Caki2 (cell line): ENCODE data around the gene MLLT10. TPM values are rescaled to one million over a fixed set of nuclear protein-coding genes. Genes with fewer than 3 reads are reported as not detected.
A peak's percentile ranks its signal among the peaks of the same experiment; 100 is the strongest.

Experiments used
- DNase-seq: peaks from one replicate; pipeline ENCODE4 v3.0.0-alpha.2; 2015; ENCODE audit warnings: low read depth
- in situ Hi-C: cut with HindIII; loops from 2 replicates; pipeline ENCODE4 v1.10.0; 2016; ENCODE audit warnings: low sequenced_read_pairs, low pct_unique_long_range_greater_than_20kb, mixed read lengths
- total RNA-seq: library from RNA; depleted of rRNA; stranded (reverse); fragments of >200 nt; shearing (Covaris generic); gene quantifications from 2 replicates; pipeline ENCODE4 v1.2.3, GENCODE V29; 2014; ENCODE audit warnings: low replicate concordance; rRNA removed

The MLLT10 gene
- total RNA-seq: 18.9 and 30.5 TPM in 2 replicates

- peak; percentile 96 for DNase-seq
- in situ Hi-C loops: no loop called here
Measured at GRCh38 chr10:21533467-21534279, at the start of gene MLLT10. TSS of gene MLLT10 (plus strand) at chr10:21534232. CDS start at chr10:21534645, 413 bp downstream.

GRCh38 chr10:21487416-21488180 lies 46.4 kb upstream of the MLLT10 start:
- in situ Hi-C loops: no loop called here

GRCh38 chr10:21488246-21488956 lies 45.6 kb upstream of the MLLT10 start:
- in situ Hi-C loops: no loop called here

More at GRCh38 chr10:21487416-21488180, 46.4 kb upstream of the MLLT10 start:
- peak; percentile 28 for DNase-seq

GRCh38 chr10:21488957-21489446 lies 45.0 kb upstream of the MLLT10 start:
- no peak for DNase-seq
- in situ Hi-C loops: no loop called here

More at GRCh38 chr10:21488246-21488956, 45.6 kb upstream of the MLLT10 start:
- DNase-seq: peak; percentile 57

GRCh38 chr10:21490028-21490710 lies 43.9 kb upstream of the MLLT10 start:
- DNase-seq: no peak
- in situ Hi-C loops: no loop called here

GRCh38 chr10:21490711-21491105 lies 43.3 kb upstream of the MLLT10 start:
- in situ Hi-C loops: no loop called here

GRCh38 chr10:21492421-21492820 lies 41.6 kb upstream of the MLLT10 start:
- in situ Hi-C loops: no loop called here
- DNase-seq: no peak

More at GRCh38 chr10:21490711-21491105, 43.3 kb upstream of the MLLT10 start:
- no peak for DNase-seq

GRCh38 chr10:21493784-21494183 lies 40.2 kb upstream of the MLLT10 start:
- no peak for DNase-seq
- in situ Hi-C loops: no loop called here

GRCh38 chr10:21494191-21495001 lies 39.6 kb upstream of the MLLT10 start:
- in situ Hi-C loops: no loop called here
- DNase-seq: no peak

GRCh38 chr10:21495002-21495751 lies 38.9 kb upstream of the MLLT10 start:
- no peak for DNase-seq
- in situ Hi-C loops: no loop called here

GRCh38 chr10:21495752-21496342 lies 38.2 kb upstream of the MLLT10 start:
- DNase-seq: peak; percentile 92
- in situ Hi-C loops: no loop called here

GRCh38 chr10:21496343-21497176 lies 37.5 kb upstream of the MLLT10 start:
- peak; percentile 77 for DNase-seq
- in situ Hi-C loops: no loop called here

- peak; percentile 96 for DNase-seq
- in situ Hi-C loops: no loop called here
Measured at GRCh38 chr10:21497177-21497807, 36.7 kb upstream of the MLLT10 start.

- in situ Hi-C loops: no loop called here
- no peak for DNase-seq
Measured at GRCh38 chr10:21498377-21498776, 35.7 kb upstream of the MLLT10 start.

- DNase-seq: no peak
- in situ Hi-C loops: no loop called here
Measured at GRCh38 chr10:21498986-21499385, 35.0 kb upstream of the MLLT10 start.
